Measurements from ENCODE around the gene PXK.

PXK gene

GRCh38 chr3:58298190-58298589, 34.5 kb upstream of the PXK start:
- Histone ChIP-seq H3K4me1 (ENCODE audit: control insufficient read depth, insufficient read depth, low read length) (no peaks in the 10 kb centered on the region), H3K4me3 (ENCODE audit: low read length) (no peak overlapping the region), H3K9me3 (ENCODE audit: control insufficient read depth, low read length) (peaks cover 8% of the 10 kb centered on the region), H3K36me3 (ENCODE audit: control insufficient read depth, insufficient read depth, low read length, severe bottlenecking) (peaks cover 4% of the 10 kb centered on the region), H3K9ac (ENCODE audit: low read length) (no peak overlapping the region), H3K27me3 (replicated peaks; ENCODE audit: control insufficient read depth, insufficient read depth, low read length) (peaks cover 3% of the 10 kb centered on the region)
- no peak for DNase-seq (ENCODE audit: low read depth)

GRCh38 chr3:58299075-58299474, 33.6 kb upstream of the PXK start:
- peaks cover under 1% of the 10 kb centered on the region for H3K36me3 ChIP-seq (ENCODE audit: control insufficient read depth, insufficient read depth, low read length, severe bottlenecking)
- peaks cover 3% of the 10 kb centered on the region for H3K27me3 ChIP-seq (replicated peaks; ENCODE audit: control insufficient read depth, insufficient read depth, low read length)
- DNase-seq (ENCODE audit: low read depth) = no peak
- H3K4me3 ChIP-seq (ENCODE audit: low read length) = no peak overlapping the region
- no peaks in the 10 kb centered on the region for H3K4me1 ChIP-seq (ENCODE audit: control insufficient read depth, insufficient read depth, low read length)
- peaks cover 8% of the 10 kb centered on the region for H3K9me3 ChIP-seq (ENCODE audit: control insufficient read depth, low read length)
- H3K9ac ChIP-seq (ENCODE audit: low read length) = no peak overlapping the region

- no peaks in the 10 kb centered on the region for H3K4me1 ChIP-seq (ENCODE audit: control insufficient read depth, insufficient read depth, low read length)
- H3K36me3 ChIP-seq (ENCODE audit: control insufficient read depth, insufficient read depth, low read length, severe bottlenecking) = no peaks in the 10 kb centered on the region
- H3K27me3 ChIP-seq (replicated peaks; ENCODE audit: control insufficient read depth, insufficient read depth, low read length) = peaks cover 3% of the 10 kb centered on the region
- H3K9ac ChIP-seq (ENCODE audit: low read length) = no peak overlapping the region
- DNase-seq (ENCODE audit: low read depth) = peak; percentile 77
- no peak overlapping the region for H3K4me3 ChIP-seq (ENCODE audit: low read length)
- H3K9me3 ChIP-seq (ENCODE audit: control insufficient read depth, low read length) = peaks cover 7% of the 10 kb centered on the region
Measured at GRCh38 chr3:58299839-58300516, 32.7 kb upstream of the PXK start.

GRCh38 chr3:58305882-58306711, 26.6 kb upstream of the PXK start, which contains the start of the genes HTD2 and RPP14:
HTD2 (plus strand) TSS chr3:58306520; CDS start chr3:58317614, 11,094 bp downstream.
RPP14 (plus strand) TSS chr3:58306245; CDS start chr3:58310330, 4,085 bp downstream.
- no peaks in the 10 kb centered on the region for H3K9me3 ChIP-seq (ENCODE audit: control insufficient read depth, low read length)
- peak; percentile 99 for DNase-seq (ENCODE audit: low read depth)
- peaks cover 1% of the 10 kb centered on the region for H3K27me3 ChIP-seq (replicated peaks; ENCODE audit: control insufficient read depth, insufficient read depth, low read length)
- peak within 1 kb of the TSS; percentile 100 for H3K9ac ChIP-seq (ENCODE audit: low read length)
- H3K4me3 ChIP-seq (ENCODE audit: low read length) = peak within 1 kb of the TSS; percentile 97
- H3K36me3 ChIP-seq (ENCODE audit: control insufficient read depth, insufficient read depth, low read length, severe bottlenecking) = peaks cover 13% of the 10 kb centered on the region
- H3K4me1 ChIP-seq (ENCODE audit: control insufficient read depth, insufficient read depth, low read length) = peaks cover 19% of the 10 kb centered on the region

GRCh38 chr3:58307639-58308215, 25.0 kb upstream of the PXK start:
- peak overlapping the region; percentile 97 for H3K4me3 ChIP-seq (ENCODE audit: low read length)
- peaks cover 19% of the 10 kb centered on the region for H3K4me1 ChIP-seq (ENCODE audit: control insufficient read depth, insufficient read depth, low read length)
- H3K27me3 ChIP-seq (replicated peaks; ENCODE audit: control insufficient read depth, insufficient read depth, low read length) = no peaks in the 10 kb centered on the region
- H3K36me3 ChIP-seq (ENCODE audit: control insufficient read depth, insufficient read depth, low read length, severe bottlenecking) = peaks cover 27% of the 10 kb centered on the region
- no peaks in the 10 kb centered on the region for H3K9me3 ChIP-seq (ENCODE audit: control insufficient read depth, low read length)
- H3K9ac ChIP-seq (ENCODE audit: low read length) = peak overlapping the region; percentile 100
- DNase-seq (ENCODE audit: low read depth) = peak; percentile 88

GRCh38 chr3:58308728-58309127, 24.0 kb upstream of the PXK start:
- H3K4me1 ChIP-seq (ENCODE audit: control insufficient read depth, insufficient read depth, low read length) = peaks cover 19% of the 10 kb centered on the region
- peaks cover 37% of the 10 kb centered on the region for H3K36me3 ChIP-seq (ENCODE audit: control insufficient read depth, insufficient read depth, low read length, severe bottlenecking)
- no peak overlapping the region for H3K4me3 ChIP-seq (ENCODE audit: low read length)
- H3K9me3 ChIP-seq (ENCODE audit: control insufficient read depth, low read length) = no peaks in the 10 kb centered on the region
- DNase-seq (ENCODE audit: low read depth) = peak; percentile 34
- peak overlapping the region; percentile 100 for H3K9ac ChIP-seq (ENCODE audit: low read length)
- H3K27me3 ChIP-seq (replicated peaks; ENCODE audit: control insufficient read depth, insufficient read depth, low read length) = no peaks in the 10 kb centered on the region

GRCh38 chr3:58317811-58318210, 14.9 kb upstream of the PXK start:
- DNase-seq (ENCODE audit: low read depth) = no peak
- Histone ChIP-seq H3K36me3 (ENCODE audit: control insufficient read depth, insufficient read depth, low read length, severe bottlenecking) (peaks cover 78% of the 10 kb centered on the region), H3K27me3 (replicated peaks; ENCODE audit: control insufficient read depth, insufficient read depth, low read length) (no peaks in the 10 kb centered on the region), H3K4me1 (ENCODE audit: control insufficient read depth, insufficient read depth, low read length) (peaks cover 9% of the 10 kb centered on the region), H3K4me3 (ENCODE audit: low read length) (no peak overlapping the region), H3K9me3 (ENCODE audit: control insufficient read depth, low read length) (no peaks in the 10 kb centered on the region), H3K9ac (ENCODE audit: low read length) (no peak overlapping the region)

- no peak overlapping the region for H3K4me3 ChIP-seq (ENCODE audit: low read length)
- H3K27me3 ChIP-seq (replicated peaks; ENCODE audit: control insufficient read depth, insufficient read depth, low read length) = no peaks in the 10 kb centered on the region
- peaks cover 35% of the 10 kb centered on the region for H3K4me1 ChIP-seq (ENCODE audit: control insufficient read depth, insufficient read depth, low read length)
- no peaks in the 10 kb centered on the region for H3K9me3 ChIP-seq (ENCODE audit: control insufficient read depth, low read length)
- DNase-seq (ENCODE audit: low read depth) = no peak
- H3K36me3 ChIP-seq (ENCODE audit: control insufficient read depth, insufficient read depth, low read length, severe bottlenecking) = peaks cover 40% of the 10 kb centered on the region
- no peak overlapping the region for H3K9ac ChIP-seq (ENCODE audit: low read length)
Measured at GRCh38 chr3:58321791-58322190, 10.9 kb upstream of the PXK start.

GRCh38 chr3:58322793-58323192, 9.9 kb upstream of the PXK start:
- peaks cover 35% of the 10 kb centered on the region for H3K4me1 ChIP-seq (ENCODE audit: control insufficient read depth, insufficient read depth, low read length)
- H3K9ac ChIP-seq (ENCODE audit: low read length) = no peak overlapping the region
- no peaks in the 10 kb centered on the region for H3K27me3 ChIP-seq (replicated peaks; ENCODE audit: control insufficient read depth, insufficient read depth, low read length)
- DNase-seq (ENCODE audit: low read depth) = no peak
- H3K4me3 ChIP-seq (ENCODE audit: low read length) = no peak overlapping the region
- no peaks in the 10 kb centered on the region for H3K9me3 ChIP-seq (ENCODE audit: control insufficient read depth, low read length)
- H3K36me3 ChIP-seq (ENCODE audit: control insufficient read depth, insufficient read depth, low read length, severe bottlenecking) = peaks cover 30% of the 10 kb centered on the region

- H3K4me3 ChIP-seq (ENCODE audit: low read length) = no peak overlapping the region
- H3K9me3 ChIP-seq (ENCODE audit: control insufficient read depth, low read length) = no peaks in the 10 kb centered on the region
- H3K36me3 ChIP-seq (ENCODE audit: control insufficient read depth, insufficient read depth, low read length, severe bottlenecking) = peaks cover 21% of the 10 kb centered on the region
- no peaks in the 10 kb centered on the region for H3K27me3 ChIP-seq (replicated peaks; ENCODE audit: control insufficient read depth, insufficient read depth, low read length)
- H3K4me1 ChIP-seq (ENCODE audit: control insufficient read depth, insufficient read depth, low read length) = peaks cover 35% of the 10 kb centered on the region
- peak overlapping the region; percentile 15 for H3K9ac ChIP-seq (ENCODE audit: low read length)
- DNase-seq (ENCODE audit: low read depth) = no peak
Measured at GRCh38 chr3:58323529-58324390, 8.9 kb upstream of the PXK start.

All from adipocyte (in vitro differentiated cells).